CD14-positive monocyte (primary cell): Measurements from ENCODE around the gene PILRA. TPM values are rescaled to one million over a fixed set of nuclear protein-coding genes. Genes with fewer than 3 reads are reported as not detected.
A peak's percentile ranks its signal among the peaks of the same experiment; 100 is the strongest.

Source experiments
- DNase-seq, 3 donors: peaks; one replicate each; pipeline ENCODE4 v3.0.0-alpha.2; 2011 to 2022
- H2AFZ ChIP-seq: 2 replicates; pipeline ENCODE4 v1.6.0; 2012; ENCODE audit warnings: mild to moderate bottlenecking, low read depth, low read length, inconsistent platforms; ENCODE audit not compliant: insufficient read depth, poor library complexity, severe bottlenecking
- H3K27ac ChIP-seq, 2 donors: 1 replicate in 1 of 2; 2 replicates in 1 of 2; pipeline ENCODE4 v1.5.1; 2012 to 2013; ENCODE audit warnings: low read length in 2 of 2, control low read depth in 1 of 2, inconsistent platforms in 1 of 2, low read depth in 1 of 2, mild to moderate bottlenecking in 1 of 2
- H3K27me3 ChIP-seq, 2 donors: one replicate each; pipeline versions ENCODE4 v1.6.0 to v1.6.1; 2011 to 2013; ENCODE audit warnings: low read length in 2 of 2; ENCODE audit not compliant: control insufficient read depth in 2 of 2, insufficient read depth in 2 of 2
- H3K36me3 ChIP-seq, 2 donors: replicated peaks in 1 of 2; 1 replicate in 1 of 2; 2 replicates in 1 of 2; pipeline versions ENCODE4 v1.5.1 to v1.6.1; 2012 to 2013; ENCODE audit warnings: low read length in 2 of 2, control low read depth in 1 of 2, inconsistent platforms in 1 of 2, mild to moderate bottlenecking in 1 of 2; ENCODE audit not compliant: insufficient read depth in 2 of 2, control insufficient read depth in 1 of 2
- H3K4me1 ChIP-seq, 2 donors: 1 replicate in 1 of 2; 2 replicates in 1 of 2; pipeline versions ENCODE4 v1.5.1 to v1.6.1; 2012 to 2013; ENCODE audit warnings: low read length in 2 of 2, control low read depth in 1 of 2, inconsistent platforms in 1 of 2, mild to moderate bottlenecking in 1 of 2, moderate library complexity in 1 of 2; ENCODE audit not compliant: insufficient read depth in 2 of 2, control insufficient read depth in 1 of 2
- H3K4me2 ChIP-seq: replicated peaks from 2 replicates; pipeline ENCODE3; 2012; ENCODE audit warnings: low read length, moderate library complexity, mild to moderate bottlenecking; ENCODE audit not compliant: poor library complexity, severe bottlenecking; ENCODE audit errors: extremely low read depth
- H3K4me3 ChIP-seq, 3 experiments: fragments of 200-600 bp in 1 of 3; sonication (generic) in 1 of 3; replicated peaks in 1 of 3; 1 replicate in 2 of 3; 2 replicates in 1 of 3; pipeline ENCODE4 v1.5.1; 2011 to 2013; ENCODE audit warnings: low read length in 3 of 3, mild to moderate bottlenecking in 3 of 3, control low read depth in 2 of 3, low read depth in 2 of 3, inconsistent platforms in 1 of 3, moderate library complexity in 1 of 3
- H3K79me2 ChIP-seq: 2 replicates; pipeline ENCODE4 v1.6.0; 2012; ENCODE audit warnings: mild to moderate bottlenecking, control low read depth, inconsistent platforms, low read length, moderate library complexity; ENCODE audit not compliant: insufficient read depth
- H3K9ac ChIP-seq: 2 replicates; pipeline ENCODE4 v1.6.0; 2017; ENCODE audit warnings: low read length, mild to moderate bottlenecking; ENCODE audit not compliant: insufficient read depth, poor library complexity, severe bottlenecking
- H3K9me3 ChIP-seq, 2 donors: replicated peaks in 1 of 2; 1 replicate in 1 of 2; 2 replicates in 1 of 2; pipeline versions ENCODE4 v1.5.1 to v1.6.1; 2012 to 2013; ENCODE audit warnings: low read length in 2 of 2, control low read depth in 1 of 2; ENCODE audit not compliant: control insufficient read depth in 1 of 2, insufficient read depth in 1 of 2
- H4K20me1 ChIP-seq: 2 replicates; pipeline ENCODE4 v1.6.0; 2012; ENCODE audit warnings: mild to moderate bottlenecking, low read length, control low read depth, moderate library complexity; ENCODE audit not compliant: insufficient read depth
- H3K27ac Mint-ChIP-seq, 7 donors: one replicate each; pipeline ENCODE4 v1.8.0; 2020; ENCODE audit warnings: mild to moderate bottlenecking in 7 of 7, mixed read lengths in 7 of 7, moderate library complexity in 6 of 7, inconsistent platforms in 2 of 7
- H3K27me3 Mint-ChIP-seq, 3 donors: one replicate each; pipeline ENCODE4 v1.8.0; 2021 to 2022; ENCODE audit warnings: low read depth in 3 of 3, mild to moderate bottlenecking in 3 of 3, mixed read lengths in 3 of 3, moderate library complexity in 3 of 3, inconsistent platforms in 1 of 3
- H3K36me3 Mint-ChIP-seq, 2 donors: one replicate each; pipeline ENCODE4 v1.8.0; 2020; ENCODE audit warnings: mixed read lengths in 2 of 2, inconsistent platforms in 1 of 2, mild to moderate bottlenecking in 1 of 2
- H3K4me1 Mint-ChIP-seq: one replicate; pipeline ENCODE4 v1.8.0; 2020; ENCODE audit warnings: mild to moderate bottlenecking, mixed read lengths
- H3K4me3 Mint-ChIP-seq, 2 donors: one replicate each; pipeline ENCODE4 v1.8.0; 2020; ENCODE audit warnings: mild to moderate bottlenecking in 2 of 2, mixed read lengths in 2 of 2, moderate library complexity in 1 of 2
- H3K9me3 Mint-ChIP-seq, 7 donors: one replicate each; pipeline ENCODE4 v1.8.0; 2020 to 2022; ENCODE audit warnings: mixed read lengths in 7 of 7, mild to moderate bottlenecking in 6 of 7, moderate library complexity in 6 of 7, inconsistent platforms in 2 of 7
- WGBS: methylation state at CpG from one replicate; pipeline ENCODE4 v1.1.5; 2013; ENCODE audit warnings: missing lambda C conversion rate; ENCODE audit not compliant: insufficient coverage; 5-methylcytosine and 5-hydroxymethylcytosine counted together
- intact Hi-C, 2 donors: fragments of 100-400 bp; cut with micrococcal nuclease; formaldehyde crosslinking; loops; one replicate each; pipeline versions ENCODE4 v1.15.0 to v1.15.1; 2023
- polyA plus RNA-seq, 3 donors: library from polyadenylated mRNA; depleted of rRNA in 1 of 3; unstranded in 2 of 3; stranded (reverse) in 1 of 3; fragments of 300-500 nt in 2 of 3; fragments of >200 nt in 1 of 3; fragmentation: Illumina TruSeq in 2 of 3; gene quantifications; 1 replicate in 2 of 3; 2 replicates in 1 of 3; pipeline ENCODE4 v1.2.3, GENCODE V29; 2012 to 2021
- TF ChIP-seq, protein P1 (sequence below): fragments of 200-600 bp; IDR thresholded peaks from one replicate; pipeline ENCODE4 v1.8.0; 2022; ENCODE audit warnings: antibody characterized with exemption, mild to moderate bottlenecking

PILRA gene
- polyA plus RNA-seq, 3 donors: 316 to 491 (median 364) TPM

DNA sequence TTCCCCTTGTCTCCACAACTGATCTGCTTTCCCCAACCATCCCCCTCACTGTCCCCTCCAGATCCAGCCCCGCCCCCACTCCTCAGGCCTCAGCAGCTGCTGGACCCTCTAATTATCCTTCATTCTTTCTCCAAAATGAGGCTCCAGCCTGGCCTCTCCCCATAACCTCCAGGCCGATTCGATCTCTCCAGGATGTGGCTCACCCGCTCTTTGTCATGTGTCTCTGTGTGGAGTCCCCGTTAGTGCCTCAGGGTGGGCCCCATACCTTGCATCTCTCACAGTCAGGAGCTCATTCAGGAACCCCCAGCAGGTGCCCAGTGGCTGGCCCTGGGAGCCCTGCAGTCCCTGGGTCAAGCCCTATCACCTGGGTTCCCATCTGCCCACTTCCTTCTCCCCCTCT lies 1.3 kb downstream of the PILRA start:
- H3K4me3 Mint-ChIP-seq: peak overlapping the region; percentile 96 to 98
- WGBS: 48% methylated on average over 5 of the region's 5 CpGs
- peak overlapping the region; percentile 99 to 100 (median 99) for H3K27ac Mint-ChIP-seq
- H3K36me3 ChIP-seq: peaks cover 8 to 36% of the 10 kb centered on the region in 2 donors
- peaks cover 35 to 49% of the 10 kb centered on the region in 2 donors for H3K36me3 Mint-ChIP-seq
- no peak for DNase-seq
- no peaks in the 10 kb centered on the region for H3K27me3 ChIP-seq
- H3K27me3 Mint-ChIP-seq: peaks cover 0 to 6% (median 0%) of the 10 kb centered on the region in 3 donors
- peaks cover 8% of the 10 kb centered on the region for H4K20me1 ChIP-seq
- no peaks in the 10 kb centered on the region for H3K9me3 Mint-ChIP-seq
- H3K4me2 ChIP-seq: peak overlapping the region; percentile 100
- peak overlapping the region; percentile 98 to 99 for H3K27ac ChIP-seq
- peaks cover 93 to 99% of the 10 kb centered on the region in 2 donors for H3K4me1 ChIP-seq
- H3K4me1 Mint-ChIP-seq: peaks cover 87% of the 10 kb centered on the region
- H3K4me3 ChIP-seq: peak overlapping the region; percentile 88 to 94 (median 89)
- intact Hi-C loops: no loop called here
- no peaks in the 10 kb centered on the region for H3K9me3 ChIP-seq
- TF ChIP-seq, protein P1, sequence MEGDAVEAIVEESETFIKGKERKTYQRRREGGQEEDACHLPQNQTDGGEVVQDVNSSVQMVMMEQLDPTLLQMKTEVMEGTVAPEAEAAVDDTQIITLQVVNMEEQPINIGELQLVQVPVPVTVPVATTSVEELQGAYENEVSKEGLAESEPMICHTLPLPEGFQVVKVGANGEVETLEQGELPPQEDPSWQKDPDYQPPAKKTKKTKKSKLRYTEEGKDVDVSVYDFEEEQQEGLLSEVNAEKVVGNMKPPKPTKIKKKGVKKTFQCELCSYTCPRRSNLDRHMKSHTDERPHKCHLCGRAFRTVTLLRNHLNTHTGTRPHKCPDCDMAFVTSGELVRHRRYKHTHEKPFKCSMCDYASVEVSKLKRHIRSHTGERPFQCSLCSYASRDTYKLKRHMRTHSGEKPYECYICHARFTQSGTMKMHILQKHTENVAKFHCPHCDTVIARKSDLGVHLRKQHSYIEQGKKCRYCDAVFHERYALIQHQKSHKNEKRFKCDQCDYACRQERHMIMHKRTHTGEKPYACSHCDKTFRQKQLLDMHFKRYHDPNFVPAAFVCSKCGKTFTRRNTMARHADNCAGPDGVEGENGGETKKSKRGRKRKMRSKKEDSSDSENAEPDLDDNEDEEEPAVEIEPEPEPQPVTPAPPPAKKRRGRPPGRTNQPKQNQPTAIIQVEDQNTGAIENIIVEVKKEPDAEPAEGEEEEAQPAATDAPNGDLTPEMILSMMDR: no peak
- H3K9ac ChIP-seq: peak overlapping the region; percentile 87
- no peak overlapping the region for H2AFZ ChIP-seq
- peaks cover 86% of the 10 kb centered on the region for H3K79me2 ChIP-seq

- intact Hi-C loops: loop anchor here in 1 of 2 donors (5.0 kb wide), 1 partner anchor 36 kb away; no protein-coding TSS in a partner anchor
- no peaks in the 10 kb centered on the region for H3K9me3 ChIP-seq
- Mint-ChIP-seq H3K4me1 (peaks cover 87% of the 10 kb centered on the region), H3K9me3 (no peaks in the 10 kb centered on the region), H3K27ac (peak overlapping the region; percentile 99 to 100 (median 99)), H3K36me3 (peaks cover 35 to 52% of the 10 kb centered on the region in 2 donors), H3K4me3 (peak overlapping the region; percentile 96 to 98), H3K27me3 (peaks cover 0 to 6% (median 0%) of the 10 kb centered on the region in 3 donors)
- H3K4me3 ChIP-seq: peak overlapping the region; percentile 88 to 94 (median 89)
- H4K20me1 ChIP-seq: peaks cover 8% of the 10 kb centered on the region
- peaks cover 84% of the 10 kb centered on the region for H3K79me2 ChIP-seq
- no peaks in the 10 kb centered on the region for H3K27me3 ChIP-seq
- no peak overlapping the region for H3K9ac ChIP-seq
- peak overlapping the region; percentile 100 for H3K4me2 ChIP-seq
- H3K36me3 ChIP-seq: peaks cover 8 to 36% of the 10 kb centered on the region in 2 donors
- TF ChIP-seq, protein P1: no peak
- no peak overlapping the region for H2AFZ ChIP-seq
- H3K4me1 ChIP-seq: peaks cover 93 to 99% of the 10 kb centered on the region in 2 donors
- no peak for DNase-seq
- no CpG with 5 or more reads among the region's 3 CpGs for WGBS
- H3K27ac ChIP-seq: peak overlapping the region; percentile 98 to 99
These were observed 2.8 kb downstream of the PILRA start for GRCh38 chr7:100376066-100376465.
